GM19455 (cell line): Measurements from ENCODE around the gene XPO1.
"Not testable (repeated sequence)": the region's sequence is repeated elsewhere in the genome, so short reads cannot be mapped to it uniquely, and the experiment has no call there.

Experiments
- ATAC-seq: cut with Tn5 transposase; IDR thresholded peaks from one replicate; pipeline ENCODE4 v1.9.1; 2021; ENCODE audit not compliant: unreplicated experiment

The XPO1 gene

DNA sequence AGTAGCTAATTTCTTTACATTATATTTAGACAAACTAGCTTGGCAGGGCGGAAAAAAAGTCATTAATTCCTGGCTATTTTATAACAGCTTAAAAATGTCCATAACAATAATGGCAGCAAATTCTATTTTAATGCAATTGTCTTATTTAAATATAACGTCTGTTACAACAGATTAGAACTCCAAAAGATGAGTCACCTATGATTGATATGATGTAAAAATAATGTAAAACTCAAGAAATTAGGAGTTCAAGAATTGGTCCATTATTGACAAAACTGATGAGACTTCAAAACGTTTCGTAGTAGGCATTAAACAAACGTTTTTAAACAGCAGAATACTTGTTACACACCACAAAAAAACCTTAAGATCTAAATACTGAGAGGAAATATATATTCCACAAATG, 2.7 kb downstream of the XPO1 start:
- no peak for ATAC-seq

DNA sequence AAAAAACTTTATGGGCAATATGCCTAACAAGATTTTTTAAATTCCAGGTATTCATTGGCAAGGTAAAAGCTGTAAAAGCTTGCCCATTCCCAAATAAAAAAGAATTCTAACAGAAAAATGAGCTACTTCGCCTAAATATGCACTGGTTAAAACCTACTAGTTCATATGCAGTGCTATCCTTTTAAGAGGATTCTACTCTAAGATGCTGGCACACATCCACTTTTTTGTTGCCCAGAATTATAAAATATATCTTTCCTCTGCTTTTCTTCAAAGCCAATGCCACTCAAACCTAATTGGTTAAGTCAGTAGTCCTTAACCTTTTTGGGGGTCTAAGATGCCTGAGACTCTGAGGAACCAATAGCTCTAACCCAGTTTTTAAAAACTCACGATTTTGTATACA, 3.2 kb downstream of the XPO1 start:
- no peak for ATAC-seq

DNA sequence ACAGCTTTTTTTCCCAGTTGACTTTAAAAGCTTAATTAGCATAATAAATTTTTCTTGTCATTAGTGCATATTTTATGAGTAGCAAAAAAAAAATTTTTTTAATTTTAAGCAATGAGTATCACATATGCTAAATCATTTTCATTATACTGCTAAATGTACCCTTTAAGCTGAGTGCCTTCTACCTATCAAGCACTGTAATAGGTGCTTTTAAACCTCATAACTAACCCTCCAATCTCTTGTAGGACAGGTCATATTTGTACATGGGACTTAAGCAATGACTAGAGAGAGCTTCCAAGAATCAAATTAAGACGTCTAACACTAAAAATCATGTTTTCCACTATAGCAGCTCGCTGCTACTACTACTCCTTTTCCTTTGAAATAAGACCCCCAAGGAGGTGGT, 7.4 kb downstream of the XPO1 start:
- ATAC-seq: no peak

DNA sequence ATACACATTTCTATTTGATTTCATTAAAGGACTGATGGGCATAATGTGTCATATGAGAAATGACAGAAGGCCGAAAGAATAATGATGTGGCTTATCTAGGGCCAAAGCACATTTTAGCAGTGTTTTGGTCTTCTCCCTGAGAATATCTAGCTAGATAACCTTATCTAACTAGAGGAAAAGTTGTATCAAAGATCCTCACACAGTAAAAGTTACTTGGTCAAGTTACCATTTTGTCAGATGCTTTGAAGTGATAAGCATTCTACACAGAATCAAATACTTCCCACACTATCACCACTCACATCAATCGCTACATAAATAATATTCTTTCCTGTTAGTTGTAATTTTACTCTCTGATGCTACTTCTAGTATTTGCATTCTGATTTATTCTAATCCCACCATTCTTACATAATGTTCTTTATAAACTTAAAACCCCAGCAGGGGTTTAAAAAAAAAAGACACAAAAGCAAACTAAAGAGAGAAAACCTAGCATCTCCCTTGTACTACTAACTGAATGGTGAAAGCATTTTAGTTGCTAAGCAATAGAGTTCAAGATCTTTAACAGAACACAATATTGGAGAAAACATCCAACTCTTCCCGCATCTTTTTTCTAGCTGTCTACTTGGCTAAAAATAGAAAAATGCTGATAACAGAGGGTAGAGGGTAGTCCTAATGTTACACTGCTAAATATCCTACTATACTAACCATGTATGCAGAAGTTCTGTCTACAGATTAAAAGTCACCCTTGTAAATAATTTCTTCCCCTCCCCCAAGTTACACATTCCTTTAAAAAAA, 8.0 kb downstream of the XPO1 start:
- ATAC-seq: no peak

DNA sequence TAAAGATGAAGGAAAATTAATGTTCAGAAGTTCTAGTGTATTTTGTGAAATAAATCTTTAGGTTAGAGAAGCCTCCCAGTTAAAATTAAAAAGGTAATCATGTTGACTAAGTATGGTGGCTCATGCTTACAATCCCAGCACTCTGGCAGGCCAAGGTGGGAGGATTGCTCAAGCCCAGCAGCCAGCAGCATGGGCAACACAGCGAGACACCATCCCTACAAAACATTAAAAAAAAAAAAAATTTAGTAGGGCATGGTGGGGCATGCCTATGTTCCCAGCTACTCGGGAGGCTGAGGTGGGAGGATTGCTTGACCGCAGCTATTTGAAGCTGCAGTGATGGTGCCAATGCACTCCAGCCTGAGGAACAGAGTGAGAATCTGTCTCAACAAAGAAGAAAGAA, 17.9 kb downstream of the XPO1 start:
- no peak for ATAC-seq

DNA sequence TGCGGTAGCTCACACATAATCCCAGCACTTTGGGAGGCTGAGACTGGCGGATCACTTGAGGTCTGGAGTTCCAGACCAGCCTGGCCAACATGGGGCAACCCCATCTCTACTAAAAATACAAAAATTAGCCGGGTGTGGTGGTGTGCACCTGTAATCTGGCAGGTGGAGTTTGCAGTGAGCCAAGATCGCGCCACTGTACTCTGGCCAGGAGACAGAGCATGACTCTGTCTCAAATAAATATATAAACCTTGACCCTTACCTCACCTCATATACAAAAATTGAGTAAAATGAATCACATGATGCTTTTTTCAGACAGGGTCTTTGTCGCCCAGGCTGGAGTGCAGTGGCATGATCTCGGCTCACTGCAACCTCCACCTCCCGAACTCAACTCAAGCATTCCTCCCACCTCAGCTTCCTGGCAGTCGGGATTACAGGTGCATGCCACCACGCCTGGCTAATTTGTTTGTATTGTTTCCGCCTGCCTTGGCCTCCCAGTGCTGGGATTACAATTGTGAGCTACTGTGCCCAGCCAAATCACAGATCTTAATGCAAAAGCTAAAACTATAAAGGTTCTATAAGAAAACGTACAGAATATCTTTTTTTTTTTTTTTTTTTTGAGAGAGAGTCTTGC, 25.3 kb downstream of the XPO1 start:
- ATAC-seq: no peak

DNA sequence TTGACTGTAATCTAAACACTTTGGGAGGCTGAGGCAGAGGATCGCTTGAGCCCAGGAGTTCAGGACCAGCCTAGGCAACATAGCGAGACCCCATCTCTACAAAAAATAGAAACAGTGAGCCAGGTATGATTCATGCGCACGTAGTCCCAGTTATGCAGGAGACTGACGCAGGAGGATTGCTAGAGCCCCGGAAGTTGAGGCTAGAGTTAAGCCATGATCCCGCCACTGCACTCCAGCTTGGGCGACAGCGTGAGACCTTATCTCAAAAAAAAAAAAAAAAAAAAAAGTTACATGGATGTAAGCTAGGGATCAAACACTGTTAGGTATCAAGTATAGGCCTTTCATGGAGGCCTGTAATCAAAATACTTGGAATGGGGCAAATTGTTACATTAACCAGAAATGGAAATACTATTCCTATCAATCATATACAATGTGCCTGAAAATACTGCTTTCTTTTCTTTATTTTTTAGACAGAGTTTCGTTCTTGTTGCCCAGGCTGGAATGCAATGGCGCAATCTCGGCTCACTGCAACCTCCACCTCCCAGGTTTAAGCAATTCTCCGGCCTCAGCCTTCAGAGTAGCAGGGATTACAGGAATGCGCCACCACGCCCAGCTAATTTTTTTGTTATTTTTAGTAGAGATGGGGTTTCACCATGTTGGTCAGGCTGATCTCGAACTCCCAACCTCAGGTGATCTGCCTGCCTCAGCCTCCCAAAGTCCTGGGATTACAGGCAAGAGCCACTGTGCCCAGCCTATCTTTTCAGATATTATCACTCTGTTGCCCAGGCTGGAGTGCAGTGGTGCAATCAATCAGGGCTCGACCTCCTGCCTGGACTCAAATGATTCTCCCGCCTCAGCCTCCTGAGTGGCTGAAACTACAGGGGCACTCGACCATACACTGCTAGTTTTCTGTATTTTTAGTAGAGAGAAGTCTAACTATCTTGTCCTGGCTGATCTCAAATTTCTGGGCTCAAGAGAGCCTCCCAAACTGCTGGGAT, 27.2 kb downstream of the XPO1 start:
- ATAC-seq: no peak

DNA sequence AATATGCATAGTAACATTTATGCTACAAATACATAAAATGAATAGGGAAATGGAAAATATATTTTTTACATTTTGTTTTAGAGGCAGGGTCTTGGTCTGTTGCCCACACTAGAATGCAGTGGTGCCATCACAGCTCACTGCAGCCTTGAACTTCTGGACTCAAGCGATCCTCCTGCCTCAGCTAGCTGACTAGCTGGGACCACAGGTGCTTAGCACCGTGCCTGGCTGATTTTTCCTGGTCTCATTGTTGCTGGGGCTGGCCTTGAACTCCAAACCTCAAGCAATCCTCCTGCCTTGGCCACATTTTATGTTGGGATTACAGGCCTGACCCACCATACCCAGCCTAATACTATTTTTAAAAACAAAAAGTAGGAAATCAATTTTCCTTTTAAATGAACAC, 33.2 kb downstream of the XPO1 start:
- no peak for ATAC-seq

DNA sequence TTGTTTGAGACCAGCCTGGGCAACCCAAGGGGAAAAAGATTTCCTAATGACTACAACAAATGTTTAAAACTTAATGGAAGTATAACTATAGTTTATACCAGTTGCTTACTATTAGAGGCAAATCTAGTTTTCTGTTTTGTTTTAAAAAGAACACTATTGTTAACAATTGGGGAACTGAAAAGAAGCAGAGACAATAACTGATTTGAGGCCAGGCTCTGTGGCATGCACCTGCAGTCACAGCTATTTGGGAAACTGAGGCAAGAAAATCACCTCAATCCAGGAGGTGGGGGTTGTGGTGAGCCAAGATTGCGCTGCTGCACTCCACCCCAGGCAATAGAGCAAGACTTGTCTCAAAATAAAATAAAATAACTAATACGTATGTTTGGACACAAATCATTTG, 39.1 kb downstream of the XPO1 start:
- ATAC-seq: no peak

DNA sequence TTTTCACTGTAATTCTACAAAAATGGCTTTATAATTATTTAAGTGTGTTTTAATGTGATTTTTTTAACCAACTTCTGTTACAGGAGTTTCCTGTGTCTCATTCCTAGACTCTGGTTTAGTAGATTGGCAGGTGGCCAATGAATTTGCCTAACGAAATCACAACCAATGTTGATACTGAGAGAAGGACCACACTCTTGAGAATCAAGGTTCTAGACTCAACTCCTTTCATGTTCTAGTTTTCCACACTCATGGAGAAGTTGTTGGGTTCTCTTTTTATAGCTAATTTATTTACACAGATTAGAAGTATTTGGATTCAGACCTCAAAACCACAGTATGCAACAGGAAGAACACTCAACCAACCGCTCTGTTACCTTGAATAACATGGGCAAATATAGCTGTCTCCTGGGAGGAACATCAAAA, 44.6 kb downstream of the XPO1 start:
- ATAC-seq: no peak

DNA sequence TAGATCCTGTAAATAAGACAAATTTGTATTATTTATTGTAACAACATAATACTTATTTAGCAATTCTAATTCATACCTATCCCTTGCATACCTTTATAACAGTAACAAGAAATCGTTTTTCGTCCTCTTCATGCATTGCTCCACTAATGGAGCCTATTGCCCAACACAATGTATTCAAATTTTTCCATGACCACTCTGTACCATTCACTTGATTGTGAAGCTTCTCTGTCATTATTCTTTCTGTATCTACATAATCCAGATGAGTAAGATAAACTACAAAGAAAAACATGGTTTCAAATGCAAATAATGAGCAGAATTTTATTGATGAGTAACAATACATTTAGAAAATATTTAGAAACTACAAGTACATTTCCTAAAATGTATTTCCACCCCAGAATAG, 45.7 kb downstream of the XPO1 start:
- ATAC-seq: no peak

DNA sequence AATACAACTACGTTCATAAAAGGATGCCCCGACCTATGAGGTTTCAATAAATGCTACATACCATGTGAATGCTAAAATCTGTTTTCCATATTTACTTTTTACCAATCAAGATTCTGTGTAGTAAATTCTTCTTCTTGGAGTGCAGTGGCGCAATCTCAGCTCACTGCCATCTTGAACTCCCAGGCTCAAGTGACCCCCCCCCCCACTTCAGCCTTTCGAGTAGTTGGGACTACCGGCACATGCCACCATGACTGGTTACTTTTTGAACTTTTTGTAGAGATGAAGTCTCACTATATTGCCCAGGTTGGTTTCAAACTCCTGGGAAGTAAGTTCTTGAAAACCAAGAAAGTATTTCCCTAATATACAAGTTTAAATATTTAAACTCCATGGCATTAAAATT, 52.9 kb downstream of the XPO1 start:
- ATAC-seq: no peak

DNA sequence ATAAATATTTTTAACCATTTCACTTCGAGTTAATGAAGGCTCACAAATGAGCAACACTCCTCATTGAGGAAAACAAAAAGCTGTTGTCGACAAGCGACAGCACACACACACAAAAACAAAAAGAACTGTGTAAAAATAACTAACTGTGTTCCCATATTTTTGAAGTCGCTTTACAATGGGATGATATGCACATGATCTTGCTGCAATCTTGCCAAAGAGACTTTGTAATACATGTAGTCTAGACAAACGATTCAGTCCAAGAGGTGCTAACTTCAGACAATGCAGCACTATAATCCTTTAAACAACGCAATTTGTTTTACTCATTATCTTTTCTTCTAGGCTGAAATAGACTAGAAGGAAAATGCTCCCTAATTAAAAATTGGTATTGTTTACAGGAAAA, 60.1 kb downstream of the XPO1 start:
- no peak for ATAC-seq

DNA sequence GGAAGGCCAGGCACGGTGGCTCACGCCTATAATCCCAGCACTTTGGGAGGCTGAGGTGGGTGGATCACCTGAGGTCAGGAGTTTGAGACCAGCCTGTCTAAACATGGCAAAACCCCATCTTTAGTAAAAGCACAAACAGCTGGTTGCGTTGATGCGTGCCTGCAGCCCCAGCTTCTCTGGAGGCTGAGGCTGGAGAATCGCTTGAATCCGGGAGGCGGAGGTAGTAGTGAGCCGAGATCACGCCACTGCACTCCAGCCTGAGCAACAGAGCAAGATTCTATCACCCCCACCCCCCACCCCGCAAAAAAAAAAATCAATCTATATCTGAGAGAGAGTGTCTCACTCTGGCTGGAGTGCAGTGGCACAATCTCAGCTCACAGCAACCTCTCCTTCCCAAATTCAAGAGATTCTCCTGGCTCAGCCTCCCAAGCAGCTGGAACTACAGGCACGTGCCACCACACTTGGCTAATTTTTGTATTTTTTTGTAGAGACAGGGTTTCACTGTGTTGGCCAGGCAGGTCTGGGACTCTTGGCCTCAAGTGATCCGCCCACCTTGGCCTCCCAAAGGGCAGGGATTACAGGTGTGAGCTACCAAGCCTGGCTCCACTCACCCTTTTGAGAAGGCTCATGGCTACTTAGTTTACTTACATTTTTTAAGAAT, 61.1 kb downstream of the XPO1 start:
- not testable (repeated sequence) for ATAC-seq

DNA sequence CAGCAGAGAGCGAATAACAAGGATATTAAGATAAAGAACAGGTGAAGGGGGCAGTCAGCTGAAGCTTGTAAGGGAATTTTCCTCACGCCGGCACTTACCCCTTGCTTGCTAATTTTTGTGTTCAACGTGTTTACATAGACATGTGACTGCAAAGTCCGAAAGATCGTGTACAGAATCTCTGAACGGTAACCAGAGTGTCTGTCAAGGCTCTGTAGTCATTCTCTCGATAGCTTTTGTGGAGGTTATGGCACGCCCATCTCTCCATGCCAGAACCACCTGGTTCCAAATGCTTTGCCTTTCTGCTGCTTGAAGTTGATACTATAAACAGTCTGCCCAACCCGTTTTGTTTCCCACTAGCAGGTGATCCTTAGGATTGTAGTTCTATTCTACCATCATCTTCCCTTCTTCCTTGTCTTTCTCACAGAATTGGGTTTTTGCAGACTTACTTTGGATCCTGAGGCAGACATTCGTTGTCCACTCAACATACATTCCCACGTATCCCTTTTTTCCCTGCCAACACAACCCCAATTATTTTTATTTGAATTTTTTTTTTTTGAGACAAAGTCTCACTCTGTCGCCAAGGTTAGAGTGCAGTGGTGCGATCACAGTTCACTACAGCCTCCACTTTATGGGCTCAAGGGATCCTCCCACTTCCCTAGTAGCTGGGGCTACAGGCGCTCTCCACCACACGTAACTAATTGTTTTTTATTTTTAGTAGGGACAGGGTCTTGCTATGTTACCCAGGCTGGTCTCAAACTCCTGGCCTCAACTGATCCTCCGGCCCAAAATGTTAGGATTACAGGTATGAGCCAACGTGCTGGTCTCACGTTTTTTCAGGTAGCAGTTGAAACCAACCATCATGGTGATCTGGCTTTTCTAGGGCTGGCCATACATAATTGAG, 66.0 kb downstream of the XPO1 start:
- no peak for ATAC-seq

DNA sequence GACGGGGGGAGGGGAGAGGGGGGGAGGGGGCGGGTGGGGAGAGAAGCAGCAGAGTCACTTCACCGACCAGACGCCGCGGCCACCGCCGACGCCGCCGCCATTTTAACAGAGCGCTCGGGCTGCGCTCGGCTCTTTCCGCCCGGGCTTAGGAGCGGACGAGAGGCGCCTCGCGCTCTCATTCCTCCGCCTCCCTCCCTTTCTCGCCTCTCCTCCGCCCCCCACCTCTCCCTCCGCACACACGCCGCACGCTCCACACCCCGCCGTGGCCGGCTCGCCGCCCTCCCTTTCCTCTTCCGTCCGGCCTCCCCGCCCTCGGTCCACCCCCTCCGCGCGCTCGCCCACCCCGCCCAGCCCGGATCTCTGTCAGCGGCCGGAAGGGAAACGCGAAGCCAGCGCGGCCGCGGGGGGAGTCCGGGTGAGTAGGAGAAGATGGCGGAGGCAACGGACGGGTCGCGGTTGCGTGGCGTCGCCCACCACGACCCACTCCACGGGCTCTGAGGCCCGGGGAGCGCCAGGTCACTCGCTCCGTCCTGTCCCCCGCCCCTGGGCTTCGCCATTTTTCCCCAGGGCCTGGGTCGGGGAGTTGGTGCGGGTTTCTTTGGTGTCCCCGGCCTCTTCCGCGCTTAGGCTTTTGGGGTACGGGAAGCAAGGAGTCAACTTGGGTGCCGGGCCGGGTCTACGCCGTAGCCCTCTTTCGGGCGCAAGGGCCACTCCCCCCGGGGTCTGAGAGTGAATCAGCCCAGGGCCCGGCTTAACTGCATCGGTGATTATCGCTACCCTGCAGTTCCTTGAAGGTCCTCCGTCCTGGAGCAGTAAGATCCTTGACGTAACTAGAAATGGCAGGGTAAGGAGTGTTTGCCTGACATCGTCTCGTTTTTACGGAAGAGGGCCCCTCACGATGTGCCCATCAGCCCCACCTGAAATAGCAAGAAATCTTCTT, 66.9 kb downstream of the XPO1 start, which contains the start of gene USP34:
Gene USP34 (minus strand): TSS at position 123 of the 940 bp plus-strand sequence. CDS start 395 bp downstream, outside the sequence.
- ATAC-seq: peak; percentile 76

DNA sequence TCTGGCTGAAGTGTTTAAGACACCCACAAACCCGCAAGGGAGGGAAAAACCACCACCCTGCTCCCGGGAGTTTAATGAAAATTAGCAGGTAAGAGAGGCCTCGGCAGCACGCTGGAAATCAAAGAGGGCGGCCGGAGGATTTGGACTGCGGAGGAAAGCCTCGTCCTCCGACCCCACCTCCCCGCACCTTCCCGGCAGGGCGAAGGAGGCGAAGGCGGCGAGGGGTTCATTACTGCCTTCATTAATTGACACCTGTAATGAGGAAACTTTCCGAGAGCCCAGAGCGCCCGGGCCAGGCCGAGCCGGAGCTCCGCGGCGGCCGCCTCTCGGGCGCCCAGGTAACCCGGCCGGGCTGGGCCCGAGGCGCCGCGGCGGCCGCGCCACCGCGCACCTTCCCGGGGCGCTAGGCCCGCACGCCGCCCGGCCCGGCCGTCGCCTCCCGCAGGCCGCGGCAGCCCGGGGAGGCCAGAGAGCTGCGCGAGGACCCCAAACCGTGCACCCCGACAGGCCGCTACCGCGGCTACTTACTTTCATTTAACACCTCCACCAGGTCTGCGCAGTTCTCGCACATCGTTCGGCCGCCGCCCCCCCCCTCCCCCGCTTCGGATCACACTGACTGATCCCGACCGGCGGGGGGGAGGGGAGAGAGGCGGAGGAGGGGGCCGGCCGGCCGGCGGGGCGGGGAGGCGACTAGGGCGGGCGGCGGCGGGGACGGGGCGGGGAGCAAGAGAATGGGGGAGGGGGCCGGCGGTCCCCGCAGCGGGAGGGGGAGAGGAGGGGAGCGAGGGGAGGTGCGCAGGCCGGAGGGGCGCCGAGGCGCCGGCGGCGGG, 67.8 kb downstream of the XPO1 start:
- ATAC-seq: peak; percentile 30
